Adipose tissue (tissue), 3 donors: Measurements from ENCODE around the gene OAS2. TPM values are rescaled to one million over a fixed set of nuclear protein-coding genes. Genes with fewer than 3 reads are reported as not detected.
"Not testable (repeated sequence)": the region's sequence is repeated elsewhere in the genome, so short reads cannot be mapped to it uniquely, and the experiment has no call there.

Experiments used
- H3K27ac ChIP-seq: one replicate; pipeline ENCODE4 v1.5.1; 2013; ENCODE audit warnings: low read depth, low read length
- WGBS, 3 donors: extraction: QIAGEN DNeasy Blood & Tissue Kit; methylation state at CpG; one replicate each; pipeline ENCODE4 v1.1.7; 2013; 5-methylcytosine and 5-hydroxymethylcytosine counted together
- polyA plus RNA-seq, 3 donors: library from polyadenylated mRNA; stranded (reverse); fragments of 200-250 nt; gene quantifications; one replicate each; pipeline ENCODE4 v1.2.3, GENCODE V29; 2013
- donor health status: healthy with polysubstance abuse.
- donor health status: Bipolar disorder and iron deficiency.
- donor health status: healthy.

The OAS2 gene
- polyA plus RNA-seq, 3 donors = 2.2 to 9.4 (median 4.9) TPM

GRCh38 chr12:112946236-112947000 is 31.9 kb upstream of the OAS2 start:
- 89 to 92% (median 89%) methylated on average over 14 of the region's 14 CpGs for WGBS, 3 donors
- no peak overlapping the region for H3K27ac ChIP-seq

- 0 to 46% (median 34%) methylated on average over 1 of the region's 1 CpG for WGBS, 3 donors
- H3K27ac ChIP-seq = no peak overlapping the region
Measured at GRCh38 chr12:112947314-112947713, 31.0 kb upstream of the OAS2 start.

DNA sequence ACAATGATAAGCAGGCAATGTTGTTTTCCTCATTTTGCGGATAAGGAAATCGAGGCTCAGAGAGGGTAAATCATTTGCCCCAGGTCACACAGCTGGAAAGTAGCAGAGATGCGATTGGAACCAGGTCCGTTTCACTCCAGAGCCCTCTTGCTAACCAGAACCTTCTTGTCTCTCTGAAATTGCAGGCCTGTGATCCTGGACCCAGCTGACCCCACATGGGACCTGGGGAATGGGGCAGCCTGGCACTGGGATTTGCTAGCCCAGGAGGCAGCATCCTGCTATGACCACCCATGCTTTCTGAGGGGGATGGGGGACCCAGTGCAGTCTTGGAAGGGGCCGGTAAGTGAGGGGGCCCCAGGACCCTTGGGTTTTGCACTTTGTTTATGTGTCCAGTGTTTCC is 30.6 kb upstream of the OAS2 start:
- WGBS, 3 donors = 95 to 98% (median 96%) methylated on average over 5 of the region's 5 CpGs

DNA sequence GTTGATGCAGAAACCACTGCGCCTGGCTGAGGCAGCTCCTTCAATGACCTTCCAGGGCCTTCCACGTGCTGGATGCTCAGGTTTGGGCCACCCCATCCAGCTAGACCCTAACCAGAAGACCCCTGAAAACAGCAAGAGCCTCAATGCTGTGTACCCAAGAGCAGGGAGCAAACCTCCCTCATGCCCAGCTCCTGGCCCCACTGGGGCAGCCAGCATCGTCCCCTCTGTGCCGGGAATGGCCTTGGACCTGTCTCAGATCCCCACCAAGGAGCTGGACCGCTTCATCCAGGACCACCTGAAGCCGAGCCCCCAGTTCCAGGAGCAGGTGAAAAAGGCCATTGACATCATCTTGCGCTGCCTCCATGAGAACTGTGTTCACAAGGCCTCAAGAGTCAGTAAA is 29.5 kb upstream of the OAS2 start:
- WGBS, 3 donors = 94 to 96% (median 94%) methylated on average over 7 of the region's 7 CpGs
- no peak overlapping the region for H3K27ac ChIP-seq

More for the DNA sequence above, 30.6 kb upstream of the OAS2 start:
- H3K27ac ChIP-seq = no peak overlapping the region

DNA sequence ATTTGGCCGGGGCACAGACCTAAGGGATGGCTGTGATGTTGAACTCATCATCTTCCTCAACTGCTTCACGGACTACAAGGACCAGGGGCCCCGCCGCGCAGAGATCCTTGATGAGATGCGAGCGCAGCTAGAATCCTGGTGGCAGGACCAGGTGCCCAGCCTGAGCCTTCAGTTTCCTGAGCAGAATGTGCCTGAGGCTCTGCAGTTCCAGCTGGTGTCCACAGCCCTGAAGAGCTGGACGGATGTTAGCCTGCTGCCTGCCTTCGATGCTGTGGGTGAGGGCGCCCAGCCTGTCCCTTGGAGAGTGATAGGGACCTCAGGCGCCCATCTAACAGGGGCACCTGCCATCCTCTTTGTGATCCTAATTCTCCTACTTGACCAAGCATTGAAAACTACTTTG is 27.6 kb upstream of the OAS2 start:
- 91 to 93% (median 92%) methylated on average over 11 of the region's 11 CpGs for WGBS, 3 donors
- H3K27ac ChIP-seq = no peak overlapping the region

DNA sequence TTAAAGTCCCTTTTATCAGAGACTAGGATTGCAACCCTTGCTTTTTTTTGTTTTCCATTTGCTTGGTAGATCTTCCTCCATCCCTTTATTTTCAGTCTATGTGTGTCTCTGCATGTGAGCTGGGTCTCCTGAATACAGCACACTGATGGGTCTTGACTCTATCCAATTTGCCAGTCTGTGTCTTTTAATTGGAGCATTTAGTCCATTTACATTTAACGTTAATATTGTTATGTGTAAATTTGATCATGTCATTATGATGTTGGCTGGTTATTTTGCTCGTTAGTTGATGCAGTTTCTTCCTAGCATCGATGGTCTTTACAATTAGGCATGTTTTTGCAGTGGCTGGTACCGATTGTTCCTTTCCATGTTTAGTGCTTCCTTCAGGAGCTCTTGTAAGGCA is 21.2 kb upstream of the OAS2 start:
- H3K27ac ChIP-seq = not testable (repeated sequence)
- 93 to 97% (median 97%) methylated on average over 4 of the region's 4 CpGs for WGBS, 3 donors

- WGBS, 3 donors = 85 to 88% (median 87%) methylated on average over 7 of the region's 7 CpGs
- no peak overlapping the region for H3K27ac ChIP-seq
Measured at GRCh38 chr12:112961074-112961473, 17.2 kb upstream of the OAS2 start.

DNA sequence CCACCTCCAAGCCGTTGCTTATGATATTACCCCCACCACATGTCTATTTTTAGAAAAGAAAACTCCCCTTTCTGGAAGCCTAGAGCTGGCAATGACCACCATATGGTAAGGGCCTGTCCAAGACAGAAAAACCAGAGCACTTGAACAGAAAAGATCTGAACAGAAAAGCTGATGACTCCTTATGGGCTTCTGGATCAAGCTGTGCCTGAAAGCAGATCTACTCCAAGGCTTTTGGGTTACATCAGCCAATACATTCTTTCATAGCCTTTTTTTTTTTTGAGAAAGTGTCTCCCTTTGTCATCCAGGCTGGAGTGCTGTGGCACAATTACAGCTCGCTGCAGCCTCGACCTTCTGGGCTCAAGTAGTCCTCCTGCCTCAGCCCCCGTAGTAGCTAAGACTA is 16.8 kb upstream of the OAS2 start:
- no peak overlapping the region for H3K27ac ChIP-seq
- 93% methylated on average over 4 of the region's 4 CpGs for WGBS, 3 donors

DNA sequence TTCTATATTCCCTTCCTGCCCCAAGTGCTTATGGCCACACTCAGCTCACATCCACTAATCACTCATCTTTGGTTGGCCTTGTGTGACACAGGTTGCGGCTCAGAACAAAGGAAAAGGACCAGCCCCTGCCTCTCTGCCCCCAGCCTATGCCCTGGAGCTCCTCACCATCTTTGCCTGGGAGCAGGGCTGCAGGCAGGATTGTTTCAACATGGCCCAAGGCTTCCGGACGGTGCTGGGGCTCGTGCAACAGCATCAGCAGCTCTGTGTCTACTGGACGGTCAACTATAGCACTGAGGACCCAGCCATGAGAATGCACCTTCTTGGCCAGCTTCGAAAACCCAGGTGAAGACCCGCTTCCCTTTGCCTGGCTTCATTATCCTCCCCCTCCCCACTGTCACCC is 15.8 kb upstream of the OAS2 start:
- WGBS, 3 donors = 97% methylated on average over 7 of the region's 7 CpGs
- no peak overlapping the region for H3K27ac ChIP-seq

- H3K27ac ChIP-seq = no peak overlapping the region
- 84 to 92% (median 90%) methylated on average over 14 of the region's 14 CpGs for WGBS, 3 donors
Measured at GRCh38 chr12:112963227-112963861, 15.0 kb upstream of the OAS2 start.

- H3K27ac ChIP-seq = no peak overlapping the region
- 91 to 96% (median 94%) methylated on average over 6 of the region's 6 CpGs for WGBS, 3 donors
Measured at GRCh38 chr12:112964067-112964670, 14.2 kb upstream of the OAS2 start.

- 93 to 98% (median 93%) methylated on average over 4 of the region's 4 CpGs for WGBS, 3 donors
- no peak overlapping the region for H3K27ac ChIP-seq
Measured at GRCh38 chr12:112964915-112965314, 13.4 kb upstream of the OAS2 start.

GRCh38 chr12:112965643-112966042 is 12.7 kb upstream of the OAS2 start:
- H3K27ac ChIP-seq = no peak overlapping the region
- WGBS, 3 donors = 91 to 95% (median 92%) methylated on average over 15 of the region's 15 CpGs

DNA sequence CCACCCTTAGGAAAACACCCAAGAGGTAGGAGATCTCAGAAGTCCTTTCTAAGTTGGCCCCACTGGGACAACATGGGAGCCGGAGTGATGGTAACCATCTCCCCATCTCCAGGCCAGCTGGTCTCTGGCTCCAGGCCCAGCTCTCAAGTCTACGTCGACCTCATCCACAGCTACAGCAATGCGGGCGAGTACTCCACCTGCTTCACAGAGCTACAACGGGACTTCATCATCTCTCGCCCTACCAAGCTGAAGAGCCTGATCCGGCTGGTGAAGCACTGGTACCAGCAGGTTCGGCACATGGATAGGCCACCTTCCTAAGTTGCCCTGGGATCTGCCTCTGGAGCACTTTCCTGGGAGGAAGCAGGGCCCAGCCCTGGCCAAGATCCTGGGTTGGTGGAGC is 11.0 kb upstream of the OAS2 start:
- whole genome bisulfite sequencing, 3 donors = 91 to 97% (median 95%) methylated on average over 9 of the region's 9 CpGs
- no peak overlapping the region for H3K27ac ChIP-seq

DNA sequence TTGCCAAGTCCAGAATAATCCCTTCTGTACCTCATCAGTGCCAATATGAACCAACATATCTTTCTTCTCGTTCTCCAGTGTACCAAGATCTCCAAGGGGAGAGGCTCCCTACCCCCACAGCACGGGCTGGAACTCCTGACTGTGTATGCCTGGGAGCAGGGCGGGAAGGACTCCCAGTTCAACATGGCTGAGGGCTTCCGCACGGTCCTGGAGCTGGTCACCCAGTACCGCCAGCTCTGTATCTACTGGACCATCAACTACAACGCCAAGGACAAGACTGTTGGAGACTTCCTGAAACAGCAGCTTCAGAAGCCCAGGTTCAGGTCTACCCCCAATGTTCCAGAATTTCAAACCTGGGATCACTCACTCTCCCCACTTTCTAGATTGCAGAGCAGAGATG is 10.5 kb upstream of the OAS2 start:
- H3K27ac ChIP-seq = no peak overlapping the region
- WGBS, 3 donors = 94 to 99% (median 96%) methylated on average over 7 of the region's 7 CpGs

DNA sequence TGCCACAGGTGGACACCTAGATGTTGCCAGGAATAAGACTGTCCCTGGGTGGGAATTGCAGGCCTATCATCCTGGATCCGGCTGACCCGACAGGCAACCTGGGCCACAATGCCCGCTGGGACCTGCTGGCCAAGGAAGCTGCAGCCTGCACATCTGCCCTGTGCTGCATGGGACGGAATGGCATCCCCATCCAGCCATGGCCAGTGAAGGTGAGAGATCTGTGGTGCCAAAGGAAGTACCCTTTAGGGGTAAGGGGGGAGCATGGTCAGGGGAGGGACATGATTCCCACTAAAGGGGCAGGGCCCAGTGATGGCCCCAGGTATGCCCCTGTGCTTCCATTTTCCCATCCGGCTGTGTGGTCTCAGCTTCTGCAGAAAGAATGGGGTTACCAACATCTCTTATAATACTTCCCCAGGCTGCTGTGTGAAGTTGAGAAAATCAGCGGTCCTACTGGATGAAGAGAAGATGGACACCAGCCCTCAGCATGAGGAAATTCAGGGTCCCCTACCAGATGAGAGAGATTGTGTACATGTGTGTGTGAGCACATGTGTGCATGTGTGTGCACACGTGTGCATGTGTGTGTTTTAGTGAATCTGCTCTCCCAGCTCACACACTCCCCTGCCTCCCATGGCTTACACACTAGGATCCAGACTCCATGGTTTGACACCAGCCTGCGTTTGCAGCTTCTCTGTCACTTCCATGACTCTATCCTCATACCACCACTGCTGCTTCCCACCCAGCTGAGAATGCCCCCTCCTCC is 8.6 kb upstream of the OAS2 start:
- 96 to 97% (median 96%) methylated on average over 8 of the region's 8 CpGs for WGBS, 3 donors
- no peak overlapping the region for H3K27ac ChIP-seq

DNA sequence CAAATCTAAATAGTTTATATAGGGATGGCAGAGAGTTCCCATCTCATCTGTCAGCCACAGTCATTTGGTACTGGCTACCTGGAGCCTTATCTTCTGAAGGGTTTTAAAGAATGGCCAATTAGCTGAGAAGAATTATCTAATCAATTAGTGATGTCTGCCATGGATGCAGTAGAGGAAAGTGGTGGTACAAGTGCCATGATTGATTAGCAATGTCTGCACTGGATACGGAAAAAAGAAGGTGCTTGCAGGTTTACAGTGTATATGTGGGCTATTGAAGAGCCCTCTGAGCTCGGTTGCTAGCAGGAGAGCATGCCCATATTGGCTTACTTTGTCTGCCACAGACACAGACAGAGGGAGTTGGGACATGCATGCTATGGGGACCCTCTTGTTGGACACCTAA is 7.9 kb upstream of the OAS2 start:
- no peak overlapping the region for H3K27ac ChIP-seq
- 88 to 91% (median 89%) methylated on average over 2 of the region's 2 CpGs for WGBS, 3 donors

- H3K27ac ChIP-seq = no peak overlapping the region
- WGBS, 3 donors = 27 to 73% (median 35%) methylated on average over 5 of the region's 5 CpGs
Measured at GRCh38 chr12:112971248-112971647, 7.1 kb upstream of the OAS2 start.
